Liver (tissue), 9 donors: ENCODE measurements around the gene IGF1R. TPM values are rescaled to one million over a fixed set of nuclear protein-coding genes. Genes with fewer than 3 reads are reported as not detected.

ENCODE experiments used
- DNase-seq: peaks from one replicate; pipeline ENCODE4 v3.0.0-alpha.2; 2017; ENCODE audit warnings: low spot score
- H3K27ac ChIP-seq, 2 donors: one replicate each; pipeline ENCODE4 v1.7.0; 2013; ENCODE audit warnings: inconsistent platforms in 2 of 2, low read length in 2 of 2, control low read depth in 1 of 2, low read depth in 1 of 2, mild to moderate bottlenecking in 1 of 2
- H3K27me3 ChIP-seq, 4 donors: one replicate each; pipeline versions ENCODE4 v1.6.1 to v1.7.0; 2013; ENCODE audit warnings: low read length in 3 of 4, inconsistent platforms in 1 of 4, mild to moderate bottlenecking in 1 of 4, moderate library complexity in 1 of 4; ENCODE audit not compliant: control insufficient read depth in 4 of 4, insufficient read depth in 4 of 4
- H3K36me3 ChIP-seq, 4 donors: one replicate each; pipeline versions ENCODE4 v1.6.1 to v1.7.0; 2013; ENCODE audit warnings: low read length in 3 of 4, mild to moderate bottlenecking in 3 of 4, low read depth in 1 of 4, moderate library complexity in 1 of 4; ENCODE audit not compliant: control insufficient read depth in 4 of 4, insufficient read depth in 3 of 4
- H3K4me1 ChIP-seq, 4 donors: one replicate each; pipeline versions ENCODE4 v1.6.1 to v1.7.0; 2013; ENCODE audit warnings: low read length in 3 of 4, mild to moderate bottlenecking in 3 of 4, moderate library complexity in 1 of 4; ENCODE audit not compliant: control insufficient read depth in 4 of 4, insufficient read depth in 4 of 4
- H3K4me3 ChIP-seq, 3 donors: one replicate each; pipeline versions ENCODE4 v1.6.1 to v1.7.0; 2013; ENCODE audit warnings: low read length in 3 of 3, control low read depth in 1 of 3, low read depth in 1 of 3, mild to moderate bottlenecking in 1 of 3
- H3K9ac ChIP-seq, 2 donors: one replicate each; pipeline ENCODE4 v1.7.0; 2013; ENCODE audit warnings: low read length in 2 of 2, mild to moderate bottlenecking in 2 of 2, moderate library complexity in 2 of 2, control low read depth in 1 of 2, low read depth in 1 of 2
- H3K9me3 ChIP-seq, 4 donors: one replicate each; pipeline versions ENCODE4 v1.6.1 to v1.7.0; 2013; ENCODE audit warnings: low read length in 3 of 4; ENCODE audit not compliant: control insufficient read depth in 4 of 4
- FOXA1 ChIP-seq: IDR thresholded peaks from 2 replicates; pipeline ENCODE4 v1.6.1; 2016; ENCODE audit warnings: antibody characterized with exemption
- FOXA2 ChIP-seq: IDR thresholded peaks from 2 replicates; pipeline ENCODE4 v1.6.1; 2016; ENCODE audit warnings: antibody characterized with exemption
- HNF4A ChIP-seq, 2 donors: conservative IDR thresholded peaks; 2 replicates each; pipeline ENCODE4 v1.6.1; 2016; ENCODE audit warnings: antibody characterized with exemption in 2 of 2, mild to moderate bottlenecking in 2 of 2
- HNF4G ChIP-seq: IDR thresholded peaks from 2 replicates; pipeline ENCODE4 v1.6.1; 2016; ENCODE audit warnings: antibody characterized with exemption
- JUND ChIP-seq, 2 donors: IDR thresholded peaks; 2 replicates each; pipeline ENCODE4 v1.6.1; 2016; ENCODE audit warnings: antibody characterized with exemption in 2 of 2
- RAD21 ChIP-seq, 2 donors: IDR thresholded peaks; 2 replicates each; pipeline ENCODE4 v1.6.1; 2016; ENCODE audit warnings: antibody characterized with exemption in 2 of 2, mild to moderate bottlenecking in 2 of 2
- RXRA ChIP-seq, 2 donors: IDR thresholded peaks; 2 replicates each; pipeline ENCODE4 v1.6.1; 2017 to 2018; ENCODE audit warnings: antibody characterized with exemption in 2 of 2, mild to moderate bottlenecking in 1 of 2
- TAF1 ChIP-seq: conservative IDR thresholded peaks from 2 replicates; pipeline ENCODE4 v1.6.1; 2016; ENCODE audit warnings: antibody characterized with exemption, mild to moderate bottlenecking
- WGBS: extraction: QIAGEN DNeasy Blood & Tissue Kit; methylation state at CpG from one replicate; pipeline ENCODE4 v1.1.7; 2013; 5-methylcytosine and 5-hydroxymethylcytosine counted together
- polyA plus RNA-seq, 2 donors: library from polyadenylated mRNA; stranded (reverse) in 1 of 2; unstranded in 1 of 2; fragments of 200-250 nt in 1 of 2; fragments of >200 nt in 1 of 2; fragmentation: Nextera tagmentation in 1 of 2; extraction: Ambion mirVana in 1 of 2; gene quantifications; one replicate each; pipeline versions ENCODE4 v1.2.1 to v1.2.3, GENCODE V29; 2013 to 2015
- total RNA-seq, 2 donors: library from RNA; depleted of rRNA; stranded (reverse); fragments of >200 nt; gene quantifications; one replicate each; pipeline ENCODE4 v1.2.3, GENCODE V29; 2014
- TF ChIP-seq, protein P1 (sequence below): fragments of 150-350 bp; IDR thresholded peaks from 2 replicates; pipeline ENCODE4 v1.5.1; 2017; ENCODE audit warnings: improper control_type of control experiment, low read depth, low read length; ENCODE audit not compliant: missing input control
- TF ChIP-seq, protein P2 (sequence below): IDR thresholded peaks from 2 replicates; pipeline ENCODE4 v1.6.1; 2016; ENCODE audit warnings: antibody characterized with exemption
- TF ChIP-seq, protein P3 (sequence below): IDR thresholded peaks from 2 replicates; pipeline ENCODE4 v1.6.1; 2016; ENCODE audit warnings: antibody characterized with exemption, mild to moderate bottlenecking
- TF ChIP-seq, protein P4 (sequence below): IDR thresholded peaks from 2 replicates; pipeline ENCODE4 v1.6.1; 2016; ENCODE audit warnings: antibody characterized with exemption
- donor health status: healthy.
- donor health status: healthy.
- donor health status: healthy.
- donor health status: healthy.
- donor health status: healthy.

IGF1R gene
- total and polyA plus RNA-seq, 4 donors, result 0.69 to 10.3 (median 3.2) TPM

DNA sequence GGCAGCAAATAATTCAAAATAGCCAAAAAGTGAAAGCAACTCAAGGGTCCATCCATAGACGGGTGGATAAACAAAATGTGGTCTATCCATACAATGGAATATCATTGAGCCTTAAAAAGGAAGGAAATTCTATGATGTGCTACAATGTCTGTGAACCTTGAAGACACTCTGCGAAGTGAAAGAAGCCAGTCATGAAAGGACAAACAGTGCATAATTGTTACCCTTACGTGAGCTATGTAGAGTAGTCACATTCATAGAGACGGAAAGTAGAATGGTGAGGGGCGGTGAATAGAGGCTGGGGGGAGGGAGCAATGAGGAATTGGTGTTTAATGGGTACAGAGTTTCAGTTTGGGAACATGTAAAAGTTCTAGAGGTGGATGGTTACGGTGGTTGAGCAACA is 18.1 kb downstream of the IGF1R start (continued):
- TF ChIP-seq, protein P1, sequence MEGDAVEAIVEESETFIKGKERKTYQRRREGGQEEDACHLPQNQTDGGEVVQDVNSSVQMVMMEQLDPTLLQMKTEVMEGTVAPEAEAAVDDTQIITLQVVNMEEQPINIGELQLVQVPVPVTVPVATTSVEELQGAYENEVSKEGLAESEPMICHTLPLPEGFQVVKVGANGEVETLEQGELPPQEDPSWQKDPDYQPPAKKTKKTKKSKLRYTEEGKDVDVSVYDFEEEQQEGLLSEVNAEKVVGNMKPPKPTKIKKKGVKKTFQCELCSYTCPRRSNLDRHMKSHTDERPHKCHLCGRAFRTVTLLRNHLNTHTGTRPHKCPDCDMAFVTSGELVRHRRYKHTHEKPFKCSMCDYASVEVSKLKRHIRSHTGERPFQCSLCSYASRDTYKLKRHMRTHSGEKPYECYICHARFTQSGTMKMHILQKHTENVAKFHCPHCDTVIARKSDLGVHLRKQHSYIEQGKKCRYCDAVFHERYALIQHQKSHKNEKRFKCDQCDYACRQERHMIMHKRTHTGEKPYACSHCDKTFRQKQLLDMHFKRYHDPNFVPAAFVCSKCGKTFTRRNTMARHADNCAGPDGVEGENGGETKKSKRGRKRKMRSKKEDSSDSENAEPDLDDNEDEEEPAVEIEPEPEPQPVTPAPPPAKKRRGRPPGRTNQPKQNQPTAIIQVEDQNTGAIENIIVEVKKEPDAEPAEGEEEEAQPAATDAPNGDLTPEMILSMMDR, result no peak
- TF ChIP-seq FOXA1 (no peak), RXRA (IDR thresholded peaks at IDR 0.05) (no peak)
- TF ChIP-seq, protein P2, sequence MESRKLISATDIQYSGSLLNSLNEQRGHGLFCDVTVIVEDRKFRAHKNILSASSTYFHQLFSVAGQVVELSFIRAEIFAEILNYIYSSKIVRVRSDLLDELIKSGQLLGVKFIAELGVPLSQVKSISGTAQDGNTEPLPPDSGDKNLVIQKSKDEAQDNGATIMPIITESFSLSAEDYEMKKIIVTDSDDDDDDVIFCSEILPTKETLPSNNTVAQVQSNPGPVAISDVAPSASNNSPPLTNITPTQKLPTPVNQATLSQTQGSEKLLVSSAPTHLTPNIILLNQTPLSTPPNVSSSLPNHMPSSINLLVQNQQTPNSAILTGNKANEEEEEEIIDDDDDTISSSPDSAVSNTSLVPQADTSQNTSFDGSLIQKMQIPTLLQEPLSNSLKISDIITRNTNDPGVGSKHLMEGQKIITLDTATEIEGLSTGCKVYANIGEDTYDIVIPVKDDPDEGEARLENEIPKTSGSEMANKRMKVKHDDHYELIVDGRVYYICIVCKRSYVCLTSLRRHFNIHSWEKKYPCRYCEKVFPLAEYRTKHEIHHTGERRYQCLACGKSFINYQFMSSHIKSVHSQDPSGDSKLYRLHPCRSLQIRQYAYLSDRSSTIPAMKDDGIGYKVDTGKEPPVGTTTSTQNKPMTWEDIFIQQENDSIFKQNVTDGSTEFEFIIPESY, result no peak

DNA sequence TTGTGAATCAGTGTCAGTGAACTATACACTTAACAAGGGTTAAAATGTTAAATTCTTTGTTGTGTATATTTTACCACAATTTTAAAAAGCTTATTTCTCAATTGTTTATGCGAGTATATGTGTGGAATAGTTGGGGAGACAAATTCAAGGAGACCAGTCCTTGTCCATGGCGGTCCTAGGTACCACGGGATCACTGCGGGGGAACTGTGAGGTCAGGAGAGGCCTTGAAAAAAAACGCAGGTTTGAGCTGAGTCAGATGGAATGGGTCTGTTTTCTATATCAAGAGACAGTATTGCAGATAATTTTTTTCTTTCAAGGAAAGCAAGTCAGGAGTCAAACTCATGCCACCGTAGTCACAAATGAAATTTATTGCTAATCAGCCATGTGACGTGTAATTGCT is 18.5 kb downstream of the IGF1R start:
- no peak for DNase-seq
- H3K9me3 ChIP-seq, result no peaks in the 10 kb centered on the region
- H3K9ac ChIP-seq, result no peak overlapping the region
- peaks cover 0 to 3% (median 0%) of the 10 kb centered on the region in 4 donors for H3K27me3 ChIP-seq
- H3K4me1 ChIP-seq, result peaks cover 0 to 2% (median 0%) of the 10 kb centered on the region in 4 donors
- WGBS, result 80% methylated on average over 7 of the region's 7 CpGs
- no peak overlapping the region for H3K27ac ChIP-seq
- H3K4me3 ChIP-seq, result no peak overlapping the region
- no peaks in the 10 kb centered on the region for H3K36me3 ChIP-seq
- no peak for TF ChIP-seq HNF4A (conservative IDR thresholded peaks at IDR 0.05)
- TF ChIP-seq, protein P2, result no peak

DNA sequence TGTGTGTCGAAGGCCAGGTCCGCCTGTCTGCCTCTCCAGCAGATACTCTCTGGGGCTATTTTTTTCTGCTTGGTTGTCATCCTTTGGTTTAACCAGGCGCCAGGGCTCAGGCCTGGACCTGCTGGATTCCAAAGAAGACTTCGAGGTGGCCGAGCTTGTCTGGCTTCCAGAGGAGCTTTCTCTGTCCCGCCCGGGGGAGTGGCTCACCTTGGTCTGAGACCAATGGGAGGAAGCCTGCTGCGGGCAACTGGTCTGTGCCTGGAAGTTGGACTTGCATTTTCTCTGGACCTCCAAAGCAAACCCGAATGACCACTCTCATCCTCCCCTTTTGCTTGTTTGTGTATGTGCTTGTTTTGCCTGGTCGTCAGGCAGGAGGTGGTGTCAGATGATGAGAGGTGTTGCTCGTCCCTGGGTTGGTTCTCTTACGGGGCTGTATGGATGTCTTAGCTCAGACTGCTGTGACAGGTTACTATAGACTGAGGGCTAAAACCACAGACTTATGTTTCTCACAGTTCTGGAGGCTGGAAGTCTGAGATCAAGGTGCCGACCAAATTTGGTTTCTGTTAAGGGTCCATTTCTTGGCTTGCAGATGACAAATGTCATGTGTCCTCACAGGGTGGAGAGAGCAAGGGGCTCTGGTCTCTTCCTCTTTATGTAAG is 19.3 kb downstream of the IGF1R start:
- no peaks in the 10 kb centered on the region for H3K36me3 ChIP-seq
- H3K4me1 ChIP-seq, result peaks cover 0 to 2% (median 0%) of the 10 kb centered on the region in 4 donors
- H3K27ac ChIP-seq, result no peak overlapping the region
- H3K4me3 ChIP-seq, result no peak overlapping the region
- DNase-seq, result no peak
- TF ChIP-seq FOXA2 (no peak), HNF4G (no peak), TAF1 (no peak), JUND (IDR thresholded peaks at IDR 0.05) (no peak), FOXA1 (no peak), RAD21 (IDR thresholded peaks at IDR 0.05) (no peak)
- TF ChIP-seq, protein P3, sequence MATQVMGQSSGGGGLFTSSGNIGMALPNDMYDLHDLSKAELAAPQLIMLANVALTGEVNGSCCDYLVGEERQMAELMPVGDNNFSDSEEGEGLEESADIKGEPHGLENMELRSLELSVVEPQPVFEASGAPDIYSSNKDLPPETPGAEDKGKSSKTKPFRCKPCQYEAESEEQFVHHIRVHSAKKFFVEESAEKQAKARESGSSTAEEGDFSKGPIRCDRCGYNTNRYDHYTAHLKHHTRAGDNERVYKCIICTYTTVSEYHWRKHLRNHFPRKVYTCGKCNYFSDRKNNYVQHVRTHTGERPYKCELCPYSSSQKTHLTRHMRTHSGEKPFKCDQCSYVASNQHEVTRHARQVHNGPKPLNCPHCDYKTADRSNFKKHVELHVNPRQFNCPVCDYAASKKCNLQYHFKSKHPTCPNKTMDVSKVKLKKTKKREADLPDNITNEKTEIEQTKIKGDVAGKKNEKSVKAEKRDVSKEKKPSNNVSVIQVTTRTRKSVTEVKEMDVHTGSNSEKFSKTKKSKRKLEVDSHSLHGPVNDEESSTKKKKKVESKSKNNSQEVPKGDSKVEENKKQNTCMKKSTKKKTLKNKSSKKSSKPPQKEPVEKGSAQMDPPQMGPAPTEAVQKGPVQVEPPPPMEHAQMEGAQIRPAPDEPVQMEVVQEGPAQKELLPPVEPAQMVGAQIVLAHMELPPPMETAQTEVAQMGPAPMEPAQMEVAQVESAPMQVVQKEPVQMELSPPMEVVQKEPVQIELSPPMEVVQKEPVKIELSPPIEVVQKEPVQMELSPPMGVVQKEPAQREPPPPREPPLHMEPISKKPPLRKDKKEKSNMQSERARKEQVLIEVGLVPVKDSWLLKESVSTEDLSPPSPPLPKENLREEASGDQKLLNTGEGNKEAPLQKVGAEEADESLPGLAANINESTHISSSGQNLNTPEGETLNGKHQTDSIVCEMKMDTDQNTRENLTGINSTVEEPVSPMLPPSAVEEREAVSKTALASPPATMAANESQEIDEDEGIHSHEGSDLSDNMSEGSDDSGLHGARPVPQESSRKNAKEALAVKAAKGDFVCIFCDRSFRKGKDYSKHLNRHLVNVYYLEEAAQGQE, result no peak
- TF ChIP-seq, protein P2, result no peak
- TF ChIP-seq, protein P4, sequence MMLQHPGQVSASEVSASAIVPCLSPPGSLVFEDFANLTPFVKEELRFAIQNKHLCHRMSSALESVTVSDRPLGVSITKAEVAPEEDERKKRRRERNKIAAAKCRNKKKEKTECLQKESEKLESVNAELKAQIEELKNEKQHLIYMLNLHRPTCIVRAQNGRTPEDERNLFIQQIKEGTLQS, result no peak
- 87% methylated on average over 13 of the region's 13 CpGs for WGBS
- H3K9me3 ChIP-seq, result no peaks in the 10 kb centered on the region
- H3K9ac ChIP-seq, result no peak overlapping the region
- H3K27me3 ChIP-seq, result peaks cover 0 to 3% (median 0%) of the 10 kb centered on the region in 4 donors
